Renal cortical epithelial cell (primary cell): ENCODE results near the gene PEX5. TPM values are rescaled to one million over a fixed set of nuclear protein-coding genes. Genes with fewer than 3 reads are reported as not detected.

ENCODE experiments used
- DNase-seq: peaks from one replicate; pipeline ENCODE4 v3.0.0-alpha.2; 2011; ENCODE audit warnings: low read depth
- total RNA-seq: library from RNA; depleted of rRNA; stranded (reverse); fragments of >200 nt; gene quantifications from 2 replicates; pipeline ENCODE4 v1.2.3, GENCODE V29; 2014

Gene PEX5
- 24.8 and 36.5 TPM in 2 replicates for total RNA-seq

DNA sequence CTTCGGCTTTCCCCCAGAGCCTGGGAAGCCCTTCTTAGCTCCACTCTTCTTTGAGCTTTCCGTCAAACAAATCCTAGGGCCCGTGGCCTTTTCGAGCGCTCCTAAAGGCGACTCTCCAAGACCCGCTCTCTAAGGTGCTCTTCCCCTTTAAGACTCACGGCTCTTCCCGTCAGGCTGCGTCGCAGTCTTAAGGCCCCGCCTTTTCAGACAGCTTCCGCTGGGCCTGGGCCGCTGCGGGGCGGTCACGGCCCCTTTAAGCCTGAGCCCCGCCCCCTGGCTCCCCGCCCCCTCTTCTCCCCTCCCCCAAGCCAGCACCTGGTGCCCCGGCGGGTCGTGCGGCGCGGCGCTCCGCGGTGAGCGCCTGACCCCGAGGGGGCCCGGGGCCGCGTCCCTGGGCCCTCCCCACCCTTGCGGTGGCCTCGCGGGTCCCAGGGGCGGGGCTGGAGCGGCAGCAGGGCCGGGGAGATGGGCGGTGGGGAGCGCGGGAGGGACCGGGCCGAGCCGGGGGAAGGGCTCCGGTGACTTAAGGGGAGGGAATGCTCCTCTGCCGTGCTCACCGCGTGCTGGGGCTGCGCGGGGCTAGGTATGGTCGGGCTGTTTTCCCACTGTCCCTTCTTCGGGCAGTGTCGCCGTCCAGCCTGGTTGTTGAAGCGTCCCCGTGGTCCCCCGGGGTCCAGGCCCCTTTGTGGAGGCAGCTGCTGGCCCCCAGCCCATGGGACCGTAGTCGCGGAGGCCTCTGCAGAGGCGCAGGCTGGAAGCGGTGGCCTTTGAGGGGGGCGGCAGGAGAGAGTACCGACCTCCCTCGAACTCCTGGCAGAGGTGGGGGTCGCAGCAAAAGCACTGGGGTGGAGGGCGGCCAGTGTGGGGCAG, at the start of gene PEX5:
Gene PEX5 (plus strand): TSS at position 289 of the 870 bp plus-strand sequence. CDS start 692 bp downstream, outside the sequence.
- DNase-seq, result peak; percentile 91

DNA sequence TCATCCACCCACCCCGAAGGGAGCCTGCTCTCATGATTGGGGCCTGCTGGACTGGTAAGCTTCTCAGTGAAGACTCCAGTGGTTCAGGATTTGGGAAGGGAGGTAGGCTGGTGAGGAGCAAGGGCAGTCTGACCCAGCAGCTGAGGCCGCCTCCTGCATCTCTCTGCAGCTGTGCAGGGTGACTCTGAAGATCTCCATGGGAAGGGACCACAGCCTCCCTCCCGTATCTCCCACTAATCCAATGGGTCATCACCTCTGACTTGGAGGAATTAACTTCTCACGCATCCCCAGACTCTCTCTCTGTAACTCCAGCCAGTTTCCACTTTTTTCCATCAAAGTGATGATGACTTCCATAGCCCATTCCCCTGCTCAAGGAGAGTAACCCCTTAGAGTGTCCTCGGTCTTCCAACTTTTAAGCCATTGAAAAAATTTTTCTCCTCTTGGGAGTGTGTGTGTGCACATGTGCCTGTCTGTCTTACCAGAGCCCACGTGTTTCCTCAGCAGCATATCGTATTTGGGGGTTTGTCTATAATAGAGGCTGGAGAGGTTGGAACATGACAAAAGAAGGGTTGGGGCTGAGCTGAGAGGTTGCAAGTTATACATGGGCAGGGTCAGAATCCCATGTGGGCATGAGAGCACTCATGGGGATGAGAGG, 48.0 kb upstream of the PEX5 start:
- DNase-seq, result no peak

DNA sequence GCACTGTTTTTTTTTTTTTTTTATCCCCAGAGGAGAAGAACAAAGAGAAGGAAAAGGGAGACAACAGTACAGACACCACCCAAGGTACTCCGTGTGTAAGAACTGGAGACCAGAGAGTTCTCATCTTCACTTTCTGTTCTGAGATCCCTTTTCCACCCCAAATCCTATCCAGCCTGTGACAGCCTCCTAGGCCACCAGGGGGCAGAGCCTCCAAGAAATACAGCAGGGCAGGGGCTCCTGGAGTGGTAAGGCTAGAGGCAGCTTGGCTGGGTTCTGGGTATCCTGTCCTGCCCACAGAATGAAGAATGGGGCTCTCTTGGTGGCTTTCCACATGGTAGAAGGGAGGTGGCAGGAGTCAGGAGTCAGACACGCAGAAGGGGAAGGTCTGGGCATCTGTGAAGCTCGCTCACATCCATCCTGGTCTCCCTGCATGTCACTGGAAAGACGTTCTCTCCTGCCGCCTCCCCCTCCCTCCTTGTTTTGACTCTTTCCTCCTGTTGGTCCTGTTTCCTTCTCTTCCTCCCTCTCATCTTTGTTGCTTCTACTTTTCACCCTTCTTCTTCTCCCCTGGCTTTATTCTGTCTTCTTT, 47.3 kb upstream of the PEX5 start:
- peak; percentile 28 for DNase-seq

DNA sequence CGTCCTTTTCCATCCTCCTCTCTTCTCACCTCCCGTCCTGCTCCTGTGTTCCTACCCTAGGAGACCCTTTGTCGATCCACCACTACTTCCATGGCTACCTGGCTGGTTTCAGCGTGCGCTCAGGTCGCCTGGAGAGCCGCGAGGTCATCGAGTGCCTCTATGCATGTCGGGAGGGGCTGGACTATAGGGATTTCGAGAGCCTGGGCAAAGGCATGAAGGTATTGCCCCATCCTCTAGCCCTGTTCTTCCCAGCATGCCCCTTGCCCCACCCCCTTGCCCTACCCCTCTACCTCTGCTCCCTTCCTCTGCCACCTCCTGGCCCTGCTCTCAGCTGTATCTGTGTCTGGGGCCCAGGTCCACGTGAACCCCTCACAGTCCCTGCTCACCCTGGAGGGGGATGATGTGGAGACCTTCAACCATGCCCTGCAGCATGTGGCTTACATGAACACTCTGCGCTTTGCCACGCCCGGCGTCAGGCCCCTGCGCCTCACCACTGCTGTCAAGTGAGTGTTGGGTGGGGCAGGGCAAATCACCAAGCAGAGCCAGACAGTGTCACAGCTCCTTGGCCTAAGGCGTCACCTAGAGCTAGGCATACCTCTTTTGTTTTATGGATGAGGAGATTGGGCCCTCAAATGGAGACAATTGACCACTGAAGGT, 46.5 kb upstream of the PEX5 start:
- no peak for DNase-seq

DNA sequence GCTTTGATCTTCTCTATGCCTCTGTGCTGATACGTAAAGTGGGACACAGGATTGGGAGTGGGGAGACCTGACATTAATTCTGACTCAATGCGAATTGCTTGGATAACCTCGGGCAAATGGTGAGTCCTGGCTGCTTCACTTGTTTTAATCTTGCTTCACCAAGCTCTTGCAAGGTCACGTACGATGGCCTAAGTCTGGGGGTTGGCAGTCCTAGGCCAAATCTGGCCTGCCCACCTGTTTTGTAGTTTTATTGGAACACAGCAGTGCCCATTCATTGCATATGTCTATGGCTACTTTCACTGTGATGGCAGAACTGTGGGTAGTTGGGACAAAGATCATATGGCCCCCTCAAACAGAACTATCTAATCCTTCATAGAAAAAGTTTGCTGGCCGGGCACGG, 45.9 kb upstream of the PEX5 start:
- DNase-seq, result no peak

DNA sequence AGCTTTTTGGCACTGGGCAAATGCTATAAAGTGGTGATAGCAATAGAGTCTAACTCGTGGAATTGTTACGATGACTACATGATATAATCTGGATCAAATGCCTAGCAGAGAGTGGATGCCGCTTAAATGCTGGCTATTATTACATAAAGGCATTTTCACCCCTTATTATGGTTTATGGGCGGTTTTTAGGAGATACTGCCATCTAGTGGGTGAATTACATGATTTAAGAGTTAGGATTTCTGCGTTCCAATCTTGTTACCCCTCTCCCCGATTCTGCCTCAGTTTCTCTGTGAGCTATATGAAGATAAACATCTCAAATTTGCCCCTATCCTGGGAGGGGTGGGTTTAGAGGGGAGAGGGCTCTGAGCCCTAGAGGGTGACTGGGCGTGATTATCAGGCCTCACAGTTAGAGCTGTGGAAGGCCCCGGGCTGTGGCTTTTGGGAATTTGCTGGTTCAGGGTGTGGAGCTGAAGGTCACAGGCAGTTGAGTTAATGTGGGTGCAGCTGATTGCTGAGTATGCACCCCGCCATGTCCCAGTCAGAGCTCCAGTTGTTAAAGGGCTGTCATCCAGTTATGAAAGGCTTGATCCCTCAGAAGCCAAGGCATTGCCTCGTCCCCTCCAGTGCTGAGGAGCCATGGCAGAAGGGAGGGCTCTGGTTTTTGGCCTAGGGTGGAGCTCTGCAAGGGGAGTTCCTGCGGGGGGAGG, 44.9 kb upstream of the PEX5 start:
- peak; percentile 39 for DNase-seq

DNA sequence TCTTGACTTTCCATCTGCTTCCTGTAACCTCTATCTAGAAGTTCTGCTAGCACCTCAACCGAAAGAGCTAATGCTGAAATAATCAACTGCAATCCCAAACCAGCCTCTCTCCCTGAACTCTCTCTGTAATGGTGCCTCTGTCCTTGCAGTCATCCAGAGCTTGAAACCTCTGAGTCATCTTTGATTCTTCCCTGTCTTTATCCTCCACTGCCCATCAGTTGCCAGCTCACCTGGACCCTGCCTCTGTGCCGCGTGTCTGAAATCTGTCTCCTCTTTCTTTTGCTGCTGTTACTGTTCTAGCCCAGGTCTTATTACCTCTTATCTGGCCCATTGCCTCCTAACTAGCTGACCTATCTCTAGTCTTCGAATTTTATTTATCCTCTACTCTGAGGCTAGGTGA, 43.8 kb upstream of the PEX5 start:
- DNase-seq, result peak; percentile 30

DNA sequence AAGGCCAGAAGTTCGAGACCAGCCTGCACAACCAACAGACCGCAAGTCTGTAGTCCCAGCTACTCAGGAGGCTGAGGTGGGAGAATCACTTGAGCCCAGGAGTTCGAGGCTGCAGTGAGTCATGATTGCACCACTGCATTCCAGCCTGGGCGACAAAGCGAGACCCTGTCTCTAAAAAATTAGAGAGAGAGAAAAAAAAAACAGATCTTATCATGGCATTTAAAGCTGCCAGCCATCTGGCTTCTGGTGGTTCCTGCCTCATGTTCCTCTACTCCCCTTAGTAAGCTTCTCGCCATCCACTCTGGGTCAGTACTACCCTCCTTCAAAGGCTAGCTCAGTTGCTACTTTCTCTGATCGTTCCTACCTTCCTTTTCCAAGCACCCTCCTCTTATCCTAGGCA, 43.3 kb upstream of the PEX5 start:
- DNase-seq, result no peak

DNA sequence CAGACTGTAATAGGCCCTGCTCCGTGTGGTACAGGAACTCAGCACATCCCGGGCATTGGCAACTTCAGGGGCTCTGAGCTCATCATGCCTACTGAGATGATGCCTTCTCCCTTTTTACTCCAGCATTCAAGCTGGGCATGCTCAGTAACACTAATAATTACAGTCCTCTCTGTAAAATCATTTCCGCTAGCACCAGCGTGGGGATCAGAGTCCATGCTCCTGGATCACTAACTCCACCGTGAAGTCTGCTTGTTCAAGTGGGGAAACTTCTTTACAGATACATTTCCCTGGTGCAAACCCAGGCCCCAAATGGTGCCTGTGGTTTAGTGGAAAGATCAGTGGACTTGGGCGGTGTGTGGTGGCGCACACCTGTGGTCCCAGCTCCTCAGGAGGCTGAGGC, 42.6 kb upstream of the PEX5 start:
- DNase-seq, result no peak

DNA sequence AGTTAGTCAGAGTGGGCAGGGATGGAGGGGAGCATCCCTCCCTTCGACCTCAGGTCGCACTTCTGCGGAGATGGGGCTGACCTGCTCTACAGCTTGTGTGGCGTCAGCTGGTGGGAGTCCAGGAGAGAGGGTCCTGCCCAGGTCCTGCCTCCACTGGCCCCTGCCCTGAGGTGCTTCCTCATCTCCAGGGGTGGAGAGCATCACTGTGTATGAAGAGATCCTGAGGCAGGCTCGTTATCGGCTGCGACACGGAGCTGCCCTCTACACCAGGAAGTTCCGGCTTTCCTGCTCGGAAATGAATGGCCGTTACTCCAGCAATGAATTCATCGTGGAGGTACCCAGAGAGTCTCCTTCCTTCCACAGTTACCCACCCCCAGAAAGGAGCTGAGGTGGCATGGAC, 39.1 kb upstream of the PEX5 start:
- no peak for DNase-seq

DNA sequence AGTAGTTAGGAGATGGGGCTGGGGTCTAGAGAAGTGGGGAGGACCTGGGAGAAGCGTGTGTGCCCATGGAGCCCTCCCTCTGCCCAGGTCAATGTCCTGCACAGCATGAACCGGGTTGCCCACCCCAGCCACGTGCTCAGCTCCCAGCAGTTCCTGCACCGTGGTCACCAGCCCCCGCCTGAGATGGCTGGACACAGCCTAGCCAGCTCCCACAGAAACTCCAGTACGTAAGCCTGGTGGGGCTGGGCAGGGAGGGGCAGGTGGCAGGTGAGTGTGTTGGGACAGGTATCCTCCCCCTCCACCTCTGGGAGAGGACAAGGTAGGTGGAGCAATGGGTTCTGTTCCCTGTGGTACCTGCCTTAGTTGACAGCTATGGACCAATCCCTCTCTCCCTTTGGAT, 38.6 kb upstream of the PEX5 start:
- no peak for DNase-seq

DNA sequence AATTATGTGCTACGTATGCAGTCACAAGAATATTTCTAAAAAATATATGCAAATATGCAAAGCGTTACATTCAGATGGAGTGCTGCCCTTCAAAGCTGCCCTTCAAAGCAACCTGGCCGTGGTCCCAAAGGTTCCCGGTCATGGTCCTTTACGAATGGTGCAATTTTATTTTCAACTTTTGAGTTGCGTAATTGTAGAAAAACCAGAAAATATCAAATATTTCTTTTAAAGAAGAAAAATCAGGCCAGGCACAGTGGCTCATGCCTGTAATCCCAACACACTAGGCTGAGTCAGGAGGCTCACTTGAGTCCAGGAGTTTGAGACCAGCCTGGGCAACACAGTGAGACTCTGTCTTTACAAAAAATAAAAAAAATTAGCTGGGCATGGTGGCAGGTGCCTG, 38.0 kb upstream of the PEX5 start:
- DNase-seq, result no peak

DNA sequence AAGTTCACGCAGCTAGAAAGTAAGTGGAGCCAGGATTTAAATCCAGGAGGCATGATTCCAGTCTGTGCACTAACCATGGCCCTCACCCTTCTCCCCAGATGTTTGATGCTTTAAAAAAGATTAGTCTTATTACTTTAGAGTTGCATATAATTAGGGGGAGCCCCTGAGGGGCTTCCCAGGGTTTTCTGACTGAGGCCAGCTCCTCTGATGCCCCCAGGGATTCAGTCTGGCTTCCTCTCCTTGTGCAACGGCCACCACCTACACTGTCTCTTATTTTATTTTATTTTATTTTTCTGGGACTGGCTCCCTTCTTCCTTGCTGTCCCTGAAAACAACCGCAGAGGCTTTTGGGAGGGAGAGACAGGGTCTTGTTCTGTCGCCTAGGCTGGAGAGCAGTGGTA, 36.7 kb upstream of the PEX5 start:
- no peak for DNase-seq

DNA sequence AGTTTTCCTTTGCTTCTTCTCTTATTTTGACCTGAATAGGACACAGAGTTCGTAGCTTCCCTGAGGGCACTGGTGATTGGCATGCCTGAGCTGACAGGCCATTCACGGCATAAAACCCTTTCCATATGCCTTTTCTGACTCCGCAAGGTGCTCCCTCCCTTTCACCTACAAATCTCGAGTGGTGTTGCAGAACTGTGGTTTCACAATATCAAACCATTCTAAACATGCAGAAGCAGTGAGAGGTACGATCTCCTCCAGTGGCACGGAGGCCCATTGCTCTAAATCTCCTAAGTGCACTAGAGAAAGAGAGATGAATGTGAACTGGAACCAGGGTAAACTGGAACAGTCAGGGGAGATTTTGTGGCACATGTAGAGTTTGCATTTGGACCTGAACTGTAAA, 35.4 kb upstream of the PEX5 start:
- no peak for DNase-seq

DNA sequence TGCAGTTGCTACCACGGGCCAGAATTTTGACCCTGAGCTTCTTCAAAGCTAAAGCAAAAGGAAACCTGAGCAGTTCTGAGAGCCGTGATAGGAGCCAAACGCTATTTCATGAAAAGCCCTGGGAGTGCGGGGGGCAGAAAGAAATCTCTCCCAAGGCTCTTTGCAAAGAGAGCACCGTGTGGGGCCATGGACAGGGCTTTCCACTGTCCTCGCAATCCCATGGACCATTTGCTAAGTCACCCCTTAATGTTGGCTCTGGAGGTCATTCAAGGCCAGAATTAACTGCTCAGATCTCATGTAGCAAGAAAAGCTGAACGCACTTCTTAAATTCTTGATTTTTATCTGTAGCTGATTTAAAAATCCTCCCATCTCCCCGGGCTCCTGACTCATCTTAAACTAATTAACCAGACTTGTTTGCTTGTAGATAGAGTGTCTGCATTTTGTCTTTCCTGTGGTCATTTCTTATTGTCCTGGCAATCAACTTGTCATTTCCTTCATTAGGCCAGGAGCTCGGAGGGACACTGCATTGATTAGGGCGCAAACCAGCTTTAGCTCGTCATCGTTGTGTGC, 34.5 kb upstream of the PEX5 start:
- no peak for DNase-seq

DNA sequence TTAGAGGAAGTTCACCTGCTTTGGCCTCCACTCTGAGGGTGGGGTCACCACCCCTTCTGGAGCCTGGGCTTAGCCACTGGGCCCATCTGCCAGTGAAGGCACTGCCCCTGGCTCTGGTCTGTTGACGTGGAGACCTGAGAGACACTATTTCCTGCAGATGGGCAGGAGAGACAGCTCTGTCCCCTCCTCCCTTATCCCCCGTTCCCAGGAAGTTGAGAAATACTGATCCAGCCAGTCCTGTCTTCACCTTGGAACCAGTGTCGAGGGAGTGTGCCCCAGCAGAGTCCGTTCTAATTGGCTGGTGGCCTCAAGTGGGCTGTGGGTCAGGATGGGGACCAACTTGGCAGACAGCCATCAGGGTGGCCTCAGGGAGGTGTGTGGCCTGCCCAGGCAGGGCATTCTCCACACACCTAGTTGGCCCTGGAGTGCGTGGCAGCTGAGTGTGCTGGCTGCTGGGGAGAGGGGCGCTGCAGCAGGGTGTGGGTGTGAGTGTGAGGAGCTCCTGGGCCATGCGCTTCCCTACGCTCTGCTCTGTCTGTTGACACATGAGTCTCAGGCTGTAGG, 33.9 kb upstream of the PEX5 start:
- peak; percentile 21 for DNase-seq

DNA sequence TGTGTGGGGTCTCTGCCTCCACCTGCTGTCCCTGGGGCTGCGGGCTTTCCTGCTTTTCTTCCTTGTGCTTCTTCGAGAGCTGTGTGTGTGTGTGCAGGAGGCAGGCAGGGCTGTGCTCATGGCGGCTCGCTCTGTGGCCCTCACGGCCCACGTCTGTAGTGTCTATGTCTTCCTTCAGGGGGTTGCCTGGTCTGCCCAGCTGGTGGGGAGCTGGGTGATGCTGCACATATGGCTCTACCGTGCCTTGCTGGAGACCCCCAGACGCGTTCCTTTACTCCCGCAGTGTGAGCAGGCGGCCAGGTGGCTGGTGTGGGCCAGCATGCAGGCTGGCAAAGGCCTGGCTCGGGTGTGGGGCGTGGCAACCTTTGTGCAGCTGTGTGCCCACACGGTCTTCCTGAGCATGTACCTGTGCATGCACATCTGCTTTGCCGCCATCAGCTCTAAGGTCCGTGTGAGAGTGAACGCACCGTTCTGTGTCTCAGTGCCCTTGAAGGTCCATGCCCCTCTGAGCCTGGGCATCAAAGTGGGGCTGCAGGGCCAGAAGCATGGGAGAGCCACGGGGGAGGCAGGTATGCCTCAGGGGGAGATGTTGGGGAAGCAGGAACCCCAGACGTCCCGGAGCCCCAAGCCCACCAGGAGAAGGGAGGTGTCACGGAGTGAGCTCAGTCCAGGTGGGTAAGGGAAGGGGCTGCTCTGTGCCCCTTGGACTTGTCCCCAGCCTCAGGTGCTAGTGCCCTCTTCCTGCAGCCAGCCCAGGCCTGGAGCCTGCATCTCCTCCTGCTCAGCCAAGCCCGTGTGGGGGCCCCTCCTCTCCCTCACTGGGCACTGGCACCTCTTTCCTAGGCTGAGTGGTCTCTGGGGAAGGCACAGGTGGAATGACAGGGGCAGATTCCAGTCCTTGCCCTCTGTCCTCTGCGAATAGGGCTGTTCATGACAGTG, 33.0 kb upstream of the PEX5 start:
- DNase-seq, result no peak

DNA sequence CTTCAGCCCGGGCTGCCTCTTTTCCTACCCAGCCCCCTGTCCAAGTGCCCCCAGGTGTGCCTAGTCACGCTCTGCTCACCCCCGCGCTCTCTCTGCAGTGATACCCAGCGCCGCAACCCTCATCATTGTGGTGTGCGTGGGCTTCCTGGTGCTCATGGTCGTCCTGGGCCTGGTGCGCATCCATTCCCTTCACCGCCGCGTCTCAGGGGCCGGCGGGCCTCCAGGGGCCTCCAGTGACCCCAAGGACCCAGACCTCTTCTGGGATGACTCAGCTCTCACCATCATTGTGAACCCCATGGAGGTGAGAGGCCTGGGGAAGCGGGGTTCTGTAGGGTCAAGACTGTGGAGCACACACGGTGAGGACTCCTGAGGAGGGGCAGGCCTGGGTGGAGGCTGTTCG, 32.1 kb upstream of the PEX5 start:
- DNase-seq, result no peak

DNA sequence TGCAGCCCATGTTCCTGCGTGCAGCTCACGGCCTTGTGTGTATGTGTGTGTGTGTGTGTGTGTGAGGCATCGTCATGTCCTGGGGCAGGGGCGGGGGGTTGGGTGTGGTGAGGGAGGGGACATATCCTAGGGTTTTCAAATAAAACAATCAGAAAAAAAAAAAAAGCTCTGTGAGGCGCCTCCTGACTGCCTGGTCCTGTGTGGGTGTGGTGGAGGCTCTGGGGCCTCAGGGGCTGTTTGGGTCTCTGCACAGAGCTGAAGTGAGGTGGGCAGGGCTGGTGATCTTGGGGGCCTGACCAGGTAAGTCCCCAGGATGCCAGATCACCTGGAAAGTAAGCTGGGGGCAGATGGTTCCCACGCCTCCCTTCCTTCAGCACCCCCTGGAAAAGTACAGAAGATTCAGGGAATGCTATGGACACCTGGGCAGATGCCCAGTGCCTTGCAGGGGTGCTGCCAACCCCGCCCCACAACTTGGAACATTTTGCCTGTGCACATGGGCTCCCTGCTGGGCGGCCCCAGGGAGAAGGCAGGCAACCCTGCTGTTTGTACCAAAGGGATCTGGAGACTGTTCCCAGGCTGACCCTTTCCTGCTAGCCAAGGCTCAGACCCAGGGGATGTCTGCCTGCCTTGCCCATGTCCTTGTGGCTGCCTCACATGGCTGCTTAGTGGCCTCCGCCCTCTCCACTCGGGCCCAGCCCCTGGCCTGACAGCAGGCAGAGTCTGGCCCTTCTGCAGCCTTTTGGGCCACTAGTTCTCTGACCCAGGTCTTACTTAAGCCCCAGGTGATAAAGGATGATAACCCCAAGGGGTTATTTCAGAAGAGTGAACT, 30.5 kb upstream of the PEX5 start:
- DNase-seq, result no peak
